ENCODE measurements around the gene ZFYVE16.

DNA sequence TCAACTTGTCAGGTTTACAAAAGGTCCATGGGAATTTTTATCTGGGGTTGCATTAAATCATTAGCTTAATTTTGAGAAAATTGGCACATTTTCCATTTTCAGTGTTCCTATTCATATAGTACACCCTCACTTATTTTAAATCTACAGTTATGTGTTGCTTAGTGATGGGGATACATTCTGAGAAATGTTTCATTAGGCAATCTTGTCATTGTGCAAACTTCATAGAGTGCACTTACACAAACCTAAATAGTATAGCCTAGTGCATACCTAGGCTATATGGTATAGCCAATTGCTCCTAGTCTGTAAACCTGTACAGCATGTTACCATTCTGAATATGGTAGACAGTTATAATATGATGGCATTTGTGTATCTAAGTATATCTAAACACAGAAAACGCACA is 60.3 kb downstream of the ZFYVE16 start:
- no peak for TF ChIP-seq POLR2A (IDR thresholded peaks at IDR 0.05; ENCODE audit: low read depth, low read length)
- no peak for TF ChIP-seq POU2F2 (IDR thresholded peaks at IDR 0.05; ENCODE audit: low read depth, low read length)
- TF ChIP-seq TAF1 (IDR thresholded peaks at IDR 0.05; ENCODE audit: low read depth, low read length) = no peak
- TF ChIP-seq SPI1 (IDR thresholded peaks at IDR 0.05; ENCODE audit: low read depth, low read length) = no peak
- no peak for TF ChIP-seq POLR2AphosphoS5 (IDR thresholded peaks at IDR 0.05; ENCODE audit: low read depth, low read length)

Measured in GM12891 (cell line).